ENCODE data around the gene C6orf58. TPM values are rescaled to one million over a fixed set of nuclear protein-coding genes. Genes with fewer than 3 reads are reported as not detected.

Gene C6orf58
- total and polyA plus RNA-seq, 9 donors: 0.74 TPM; not detected in 8

- TF ChIP-seq CTCF (IDR thresholded peaks at IDR 0.05): peak in 2 of 3 donors; percentile 13 to 34
- TF ChIP-seq POLR2A (IDR thresholded peaks at IDR 0.05): no peak
- Histone ChIP-seq H3K4me3 (no peak overlapping the region), H3K9me3 (no peaks in the 10 kb centered on the region), H3K27ac (no peak overlapping the region), H3K4me1 (ENCODE audit: insufficient read depth) (no peaks in the 10 kb centered on the region), H3K36me3 (no peaks in the 10 kb centered on the region), H3K27me3 (no peaks in the 10 kb centered on the region)
- WGBS, 3 donors: 25 to 34% (median 32%) methylated on average over 2 of the region's 2 CpGs
- intact Hi-C loops (cut with DNase I): loop anchor here in 1 of 4 donors (10.0 kb wide), 1 partner anchor 54 kb away; no protein-coding TSS in a partner anchor
- no peak for DNase-seq
Observed at GRCh38 chr6:127539272-127539671, 37.7 kb upstream of the C6orf58 start.

GRCh38 chr6:127547215-127547614 lies 29.8 kb upstream of the C6orf58 start:
- no peak for DNase-seq
- Histone ChIP-seq H3K9me3 (no peaks in the 10 kb centered on the region), H3K27ac (no peak overlapping the region), H3K4me3 (no peak overlapping the region), H3K27me3 (no peaks in the 10 kb centered on the region), H3K36me3 (no peaks in the 10 kb centered on the region), H3K4me1 (ENCODE audit: insufficient read depth) (no peaks in the 10 kb centered on the region)
- whole genome bisulfite sequencing, 3 donors: 5 to 39% (median 12%) methylated on average over 1 of the region's 1 CpG
- intact Hi-C loops (cut with DNase I): loop anchor here in 2 of 4 donors (10.0 kb wide), 1 partner anchor 242 kb away; no protein-coding TSS in a partner anchor
- TF ChIP-seq CTCF (IDR thresholded peaks at IDR 0.05) (no peak), EP300 (IDR thresholded peaks at IDR 0.05) (no peak), POLR2A (IDR thresholded peaks at IDR 0.05) (no peak)

- no peaks in the 10 kb centered on the region for H3K27me3 ChIP-seq
- TF ChIP-seq EP300 (IDR thresholded peaks at IDR 0.05) (no peak), CTCF (IDR thresholded peaks at IDR 0.05) (no peak), POLR2A (IDR thresholded peaks at IDR 0.05) (no peak)
- no peaks in the 10 kb centered on the region for H3K4me1 ChIP-seq (ENCODE audit: insufficient read depth)
- no peaks in the 10 kb centered on the region for H3K36me3 ChIP-seq
- no peaks in the 10 kb centered on the region for H3K9me3 ChIP-seq
- intact Hi-C loops (cut with DNase I): loop anchor here in 2 of 4 donors (10.0 kb wide), 1 partner anchor 243 kb away; no protein-coding TSS in a partner anchor
- DNase-seq: no peak
- WGBS, 3 donors: 21 to 47% (median 40%) methylated on average over 2 of the region's 2 CpGs
- no peak overlapping the region for H3K27ac ChIP-seq
- no peak overlapping the region for H3K4me3 ChIP-seq
Observed at GRCh38 chr6:127547904-127548649, 28.9 kb upstream of the C6orf58 start.

- intact Hi-C loops (cut with DNase I): no loop called here
- H3K36me3 ChIP-seq: no peaks in the 10 kb centered on the region
- no peaks in the 10 kb centered on the region for H3K27me3 ChIP-seq
- H3K4me3 ChIP-seq: no peak overlapping the region
- DNase-seq: no peak
- no peak overlapping the region for H3K27ac ChIP-seq
- no peaks in the 10 kb centered on the region for H3K4me1 ChIP-seq (ENCODE audit: insufficient read depth)
- no peak for TF ChIP-seq POLR2A (IDR thresholded peaks at IDR 0.05)
- no peak for TF ChIP-seq CTCF (IDR thresholded peaks at IDR 0.05)
- H3K9me3 ChIP-seq: no peaks in the 10 kb centered on the region
Observed at GRCh38 chr6:127550403-127550802, 26.6 kb upstream of the C6orf58 start.

Data from ovary (tissue), 9 donors.